ENCODE data around the gene TLE4.
A peak's percentile ranks its signal among the peaks of the same experiment; 100 is the strongest.
"Not testable (repeated sequence)": the region's sequence is repeated elsewhere in the genome, so short reads cannot be mapped to it uniquely, and the experiment has no call there.

The TLE4 gene

DNA sequence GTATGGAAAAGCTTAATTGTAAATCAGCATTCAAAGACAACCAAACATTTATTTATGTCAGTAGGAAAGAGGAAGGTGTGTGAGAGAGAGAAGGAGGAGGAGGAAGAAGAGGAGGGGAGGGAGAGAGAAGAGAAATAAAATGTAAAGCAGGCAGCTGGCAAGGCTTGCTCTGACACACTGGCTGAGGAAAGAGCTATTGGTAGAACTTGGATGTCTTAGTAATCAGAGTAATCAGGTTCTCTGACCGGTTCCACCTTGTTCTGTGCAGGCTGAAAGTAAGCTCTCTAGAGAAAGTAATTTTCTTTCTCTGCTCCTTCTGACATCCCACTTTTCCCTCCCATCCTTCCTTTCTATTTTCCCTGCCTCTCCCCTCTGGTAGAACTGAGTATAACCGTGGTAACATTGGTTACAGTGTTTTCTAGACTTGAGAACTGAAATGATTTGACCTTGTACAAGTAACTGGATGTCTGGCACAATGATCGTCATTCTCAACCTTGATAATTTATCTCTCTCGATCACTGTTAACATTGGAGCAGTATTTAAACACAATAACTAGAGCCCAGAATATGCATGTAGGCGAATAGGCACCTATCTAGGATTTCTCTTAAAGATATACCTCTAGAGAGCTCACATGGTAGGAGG lies 33.3 kb downstream of the TLE4 start:
- no peak for DNase-seq

- DNase-seq, result not testable (repeated sequence)
Observed at GRCh38 chr9:79606529-79606928, 34.8 kb downstream of the TLE4 start.

DNA sequence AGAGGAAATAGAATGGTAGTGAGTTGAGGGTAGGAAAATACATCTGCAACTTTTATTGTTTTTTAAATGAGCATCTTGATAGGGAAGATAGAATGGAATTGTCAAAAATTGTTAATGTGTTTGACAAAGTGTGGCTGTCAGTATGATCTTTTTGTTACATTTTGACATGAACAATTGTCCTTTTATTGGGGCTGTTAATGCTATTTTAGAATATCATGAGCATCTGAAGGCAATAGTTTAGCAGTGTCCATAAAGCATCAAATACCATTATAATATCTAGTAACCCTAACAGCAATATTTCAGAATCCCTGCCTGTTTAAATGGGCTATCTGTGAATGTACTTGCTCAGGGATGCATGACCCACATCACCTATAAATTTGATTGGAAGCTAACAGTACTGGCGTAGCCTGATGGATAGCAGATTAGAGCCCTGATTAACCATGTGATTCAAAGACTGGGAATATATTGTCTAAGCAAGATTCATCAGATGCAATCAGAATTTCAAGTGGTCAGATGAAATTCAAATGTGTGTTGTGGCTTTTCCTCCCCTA lies 37.8 kb downstream of the TLE4 start:
- DNase-seq, result no peak

GRCh38 chr9:79610019-79610631 lies 38.4 kb downstream of the TLE4 start:
- DNase-seq, result no peak

DNA sequence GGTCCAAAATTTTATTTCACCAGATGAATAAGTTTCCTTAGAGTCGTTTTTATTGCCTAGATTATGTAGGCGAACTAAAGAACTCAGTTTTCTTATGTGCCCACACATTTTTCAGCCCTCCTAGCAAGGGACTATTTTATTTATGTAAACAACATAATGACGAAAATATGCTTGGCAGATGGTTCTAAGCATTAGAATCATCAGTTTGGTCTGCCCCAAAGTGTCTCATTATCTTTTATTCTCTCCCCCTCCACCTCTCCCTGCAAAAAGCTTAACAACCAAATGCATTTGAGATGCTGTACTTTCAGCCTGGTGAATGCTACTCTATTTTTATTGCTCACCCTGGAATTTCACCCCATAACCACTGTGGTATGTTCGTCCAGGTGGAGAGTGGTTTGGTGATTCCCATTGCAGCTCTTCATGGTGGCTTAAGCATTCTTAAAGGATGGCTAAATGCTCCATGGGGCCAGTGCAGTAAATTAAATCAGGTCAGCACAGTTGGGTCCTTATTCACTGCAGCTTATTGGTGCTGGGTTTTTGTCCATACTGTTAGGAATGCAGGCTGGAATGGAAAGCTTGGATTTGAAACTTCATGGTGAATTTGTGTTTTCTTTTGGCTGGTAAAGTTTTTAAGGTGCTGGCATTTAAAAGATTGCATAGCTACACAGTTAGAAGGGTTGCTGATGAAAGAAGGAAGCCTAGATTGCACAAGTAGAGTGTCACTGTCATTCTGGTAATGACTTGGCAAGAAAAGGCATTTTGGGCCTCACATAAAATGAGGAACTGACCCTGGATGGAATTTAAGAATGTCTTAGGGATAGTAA lies 39.2 kb downstream of the TLE4 start:
- no peak for DNase-seq

DNA sequence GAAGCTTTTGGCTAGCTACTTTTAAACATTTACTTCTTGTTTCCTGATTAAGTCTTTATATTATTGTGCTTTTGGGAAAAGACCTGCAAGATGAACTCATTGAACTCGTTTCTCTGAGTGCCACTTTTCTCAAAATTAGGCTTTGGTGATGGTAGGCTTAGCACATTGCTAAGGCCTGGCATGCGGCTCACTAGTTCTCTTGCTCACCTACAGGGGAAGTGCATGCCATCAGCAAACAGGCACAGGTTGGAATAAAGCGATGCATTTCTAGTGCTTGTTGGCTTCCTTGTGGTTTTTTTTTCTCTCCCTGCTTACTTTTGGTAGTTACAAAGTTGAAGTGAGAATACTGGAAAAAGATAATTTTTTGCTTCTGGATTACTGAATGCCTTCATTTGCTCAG lies 41.4 kb downstream of the TLE4 start:
- no peak for DNase-seq

GRCh38 chr9:79615038-79615437 lies 43.3 kb downstream of the TLE4 start:
- DNase-seq, result no peak

DNA sequence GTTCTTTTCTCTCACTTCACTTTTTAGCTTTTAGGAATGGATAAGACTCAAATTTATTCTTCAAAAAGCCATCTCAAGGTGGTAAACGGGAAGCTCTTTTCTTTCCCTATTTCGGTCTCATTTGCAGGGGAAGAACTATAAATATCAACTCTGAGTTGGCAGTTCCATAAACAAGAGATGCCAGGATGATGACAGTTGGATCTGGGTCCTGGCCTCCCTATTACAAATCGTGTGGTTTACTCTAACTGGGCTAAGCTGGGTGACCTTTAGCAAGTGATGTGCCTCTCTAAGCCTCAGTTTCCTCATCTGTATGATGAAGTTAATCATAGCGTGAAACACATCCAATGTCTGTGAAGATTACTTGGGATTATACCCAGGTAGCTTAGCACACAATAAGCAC lies 44.2 kb downstream of the TLE4 start:
- DNase-seq, result no peak

DNA sequence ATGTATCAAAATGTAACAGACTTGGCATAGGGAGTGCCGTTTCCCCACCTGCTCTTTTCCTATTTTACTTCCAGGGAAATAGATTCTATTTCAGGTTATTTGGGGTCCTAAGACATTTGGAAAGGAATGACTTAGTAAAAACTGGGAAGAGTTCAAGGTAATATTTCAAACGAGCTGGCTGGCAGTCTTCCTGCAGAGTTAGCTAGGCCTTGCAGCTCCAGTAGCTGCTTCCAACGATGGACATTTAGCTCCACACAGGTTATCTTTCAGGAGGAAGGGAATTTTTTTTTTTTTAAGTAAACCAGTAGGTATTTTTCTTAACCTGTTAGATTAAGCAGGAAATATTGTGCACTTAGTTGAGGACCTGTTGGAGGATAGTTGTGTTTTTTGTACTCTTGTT lies 45.2 kb downstream of the TLE4 start:
- no peak for DNase-seq

DNA sequence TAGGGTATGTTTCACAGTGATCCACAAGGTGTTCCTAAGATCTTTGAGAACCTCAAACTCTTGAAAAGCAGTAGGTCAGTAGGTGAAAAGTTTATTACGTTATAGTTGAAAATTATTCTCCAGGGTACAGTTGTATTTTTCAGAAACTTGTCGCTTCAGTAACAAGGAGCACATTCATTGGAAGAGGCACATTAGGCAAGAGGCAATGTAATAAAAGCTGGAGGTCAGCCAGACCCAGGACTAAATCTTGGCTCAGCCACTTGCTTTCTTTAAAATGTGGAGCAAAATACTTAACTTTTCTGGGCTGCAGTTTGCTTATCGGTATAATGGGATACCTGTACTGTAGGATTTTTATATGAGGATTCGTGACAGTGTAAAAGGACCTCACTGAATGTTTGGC lies 45.6 kb downstream of the TLE4 start:
- DNase-seq, result no peak

- DNase-seq, result no peak
Observed at GRCh38 chr9:79619930-79620329, 48.2 kb downstream of the TLE4 start.

- no peak for DNase-seq
Observed at GRCh38 chr9:79621916-79622575, 50.3 kb downstream of the TLE4 start.

- DNase-seq, result peak; percentile 44
Observed at GRCh38 chr9:79623799-79624721, 52.3 kb downstream of the TLE4 start.

GRCh38 chr9:79629721-79630120 lies 58.0 kb downstream of the TLE4 start:
- no peak for DNase-seq

GRCh38 chr9:79630521-79631403 lies 59.0 kb downstream of the TLE4 start:
- no peak for DNase-seq

DNA sequence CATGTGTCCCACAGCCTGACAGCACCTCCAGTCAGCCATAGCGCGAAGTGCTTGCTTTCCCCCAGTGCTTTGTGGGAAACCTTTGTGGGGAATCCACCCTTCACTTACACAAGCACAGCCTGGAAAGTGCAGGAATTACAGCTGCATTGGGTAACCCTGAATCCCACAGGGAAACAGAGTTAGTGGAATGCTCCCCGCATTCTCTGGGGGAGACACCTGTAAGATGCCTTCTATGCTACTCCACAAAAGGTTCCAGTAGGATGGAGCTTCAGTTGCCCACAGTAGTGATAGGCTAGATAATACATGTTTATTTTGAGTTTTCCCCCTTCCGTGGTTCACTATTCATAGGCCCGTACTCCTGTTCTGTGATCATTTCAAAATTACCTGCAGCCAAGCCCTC lies 60.3 kb downstream of the TLE4 start:
- DNase-seq, result no peak

DNA sequence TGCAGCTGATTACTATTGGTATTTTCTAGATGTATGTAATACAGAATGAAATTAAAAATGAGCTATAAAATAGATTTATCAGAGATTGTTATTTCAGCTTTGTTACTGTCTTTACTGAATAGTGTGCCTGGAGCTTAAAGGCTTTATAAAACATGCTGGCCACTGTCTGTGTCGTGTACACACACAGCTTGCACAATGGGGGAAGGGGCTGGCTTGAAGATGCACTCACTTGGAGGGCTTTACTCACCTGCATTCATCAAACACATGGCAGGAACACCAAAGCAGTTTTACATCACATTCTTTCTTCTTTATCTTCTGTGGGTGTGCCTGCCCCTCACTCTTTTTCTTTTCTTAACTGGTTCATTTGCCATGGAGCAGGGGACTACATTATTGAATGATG lies 60.9 kb downstream of the TLE4 start:
- DNase-seq, result no peak

DNA sequence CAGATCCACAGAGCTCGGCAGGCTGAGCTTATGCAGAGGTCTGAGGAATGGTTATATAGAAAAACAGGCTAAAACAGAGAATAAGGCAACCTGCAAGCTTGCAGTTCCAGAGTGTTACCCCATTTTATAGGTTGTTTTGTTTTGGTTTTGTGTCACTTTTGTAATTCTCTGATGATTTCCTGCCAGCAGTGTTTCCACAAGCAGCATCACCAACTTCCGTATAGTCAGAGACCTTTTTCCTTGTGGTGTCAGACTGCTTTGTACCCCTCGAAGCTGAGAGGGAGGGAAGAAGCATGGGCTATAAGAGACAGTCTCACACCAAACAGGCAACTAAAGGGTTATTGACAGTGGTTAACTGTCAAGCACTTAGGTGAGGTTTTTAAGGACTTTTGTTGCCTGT lies 61.8 kb downstream of the TLE4 start:
- no peak for DNase-seq

DNA sequence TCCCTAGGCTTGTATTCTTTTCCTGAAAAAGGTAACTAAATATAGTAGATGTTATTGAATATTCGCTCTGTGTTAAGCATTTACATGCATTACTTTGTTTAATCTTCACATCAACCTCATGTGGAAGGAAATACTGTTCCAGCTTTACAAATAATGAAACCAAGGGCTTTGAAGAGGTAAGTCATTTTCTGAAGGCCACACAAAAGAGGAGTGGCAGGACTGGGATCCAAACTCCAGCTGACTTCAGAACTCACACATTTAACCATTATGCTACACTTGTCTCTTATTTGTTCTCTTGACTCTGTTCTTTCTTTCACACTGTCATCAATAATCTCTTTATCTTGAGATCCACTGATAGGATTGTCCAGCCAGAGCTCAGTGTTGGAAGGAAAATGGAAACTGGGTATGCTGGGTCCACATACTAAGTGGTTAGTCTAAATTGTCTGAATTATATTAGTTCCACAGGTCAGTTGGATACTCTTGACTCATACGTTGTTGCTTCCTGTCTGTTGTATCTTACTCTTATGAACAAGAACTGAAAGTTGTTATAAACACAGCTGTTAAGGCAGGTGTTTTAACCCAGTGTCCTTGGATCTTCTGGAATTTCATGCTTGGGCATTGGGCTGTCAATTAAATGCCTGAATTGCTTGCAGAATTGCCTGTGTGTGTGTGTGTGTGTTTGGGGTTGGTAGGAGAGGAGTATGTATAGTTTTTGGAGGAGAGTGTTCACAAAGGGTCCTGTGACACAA lies 65.6 kb downstream of the TLE4 start:
- DNase-seq, result no peak

DNA sequence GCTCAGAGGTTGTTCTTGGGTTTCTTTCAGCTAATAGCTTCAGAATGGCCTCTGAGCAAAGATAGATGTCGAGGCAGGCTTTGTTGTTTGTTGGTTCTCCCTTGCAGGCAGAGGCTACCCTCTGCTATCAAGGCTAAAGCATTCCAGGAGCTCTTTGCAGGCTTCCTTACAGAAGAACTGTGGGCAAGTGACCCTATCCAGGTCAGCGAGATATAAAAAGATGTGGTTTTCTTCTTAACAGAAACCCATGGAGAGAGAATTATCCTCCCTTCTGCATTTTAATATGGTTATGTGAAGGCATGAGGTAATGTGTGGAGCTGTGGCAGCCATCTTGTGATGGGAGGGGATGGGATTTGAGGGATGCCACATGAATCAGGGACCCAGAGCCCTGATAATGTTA lies 67.0 kb downstream of the TLE4 start:
- no peak for DNase-seq

Data from stimulated activated CD8-positive, alpha-beta memory T cell treated with anti-CD3 and anti-CD28 coated beads, Interleukin-4, amount 100 ng/mL, for 48 hours (primary cell).